ENCODE measurements around the gene PTPRF.

The PTPRF gene

GRCh38 chr1:43592051-43592665 is 61.5 kb downstream of the PTPRF start:
- H3K4me3 ChIP-seq (ENCODE audit: low read depth, low read length), result no peak overlapping the region
- no peak overlapping the region for H3K9ac ChIP-seq (ENCODE audit: low read depth, low read length)
- H3K9me3 ChIP-seq (ENCODE audit: control insufficient read depth, insufficient read depth, low read length), result no peaks in the 10 kb centered on the region
- H3K36me3 ChIP-seq (ENCODE audit: control insufficient read depth, insufficient read depth, low read length), result peaks cover 45% of the 10 kb centered on the region
- H3K4me1 ChIP-seq (ENCODE audit: control insufficient read depth, insufficient read depth, low read length), result no peaks in the 10 kb centered on the region
- no peaks in the 10 kb centered on the region for H3K27me3 ChIP-seq (ENCODE audit: control insufficient read depth, insufficient read depth, low read length)

GRCh38 chr1:43592974-43593683 is 62.4 kb downstream of the PTPRF start:
- peaks cover 50% of the 10 kb centered on the region for H3K36me3 ChIP-seq (ENCODE audit: control insufficient read depth, insufficient read depth, low read length)
- no peaks in the 10 kb centered on the region for H3K9me3 ChIP-seq (ENCODE audit: control insufficient read depth, insufficient read depth, low read length)
- H3K27me3 ChIP-seq (ENCODE audit: control insufficient read depth, insufficient read depth, low read length), result no peaks in the 10 kb centered on the region
- H3K4me1 ChIP-seq (ENCODE audit: control insufficient read depth, insufficient read depth, low read length), result no peaks in the 10 kb centered on the region
- no peak overlapping the region for H3K9ac ChIP-seq (ENCODE audit: low read depth, low read length)
- H3K4me3 ChIP-seq (ENCODE audit: low read depth, low read length), result no peak overlapping the region

GRCh38 chr1:43596579-43596978 is 65.9 kb downstream of the PTPRF start:
- no peaks in the 10 kb centered on the region for H3K9me3 ChIP-seq (ENCODE audit: control insufficient read depth, insufficient read depth, low read length)
- no peak overlapping the region for H3K9ac ChIP-seq (ENCODE audit: low read depth, low read length)
- H3K36me3 ChIP-seq (ENCODE audit: control insufficient read depth, insufficient read depth, low read length), result peaks cover 58% of the 10 kb centered on the region
- no peaks in the 10 kb centered on the region for H3K27me3 ChIP-seq (ENCODE audit: control insufficient read depth, insufficient read depth, low read length)
- no peaks in the 10 kb centered on the region for H3K4me1 ChIP-seq (ENCODE audit: control insufficient read depth, insufficient read depth, low read length)
- H3K4me3 ChIP-seq (ENCODE audit: low read depth, low read length), result no peak overlapping the region

- H3K4me3 ChIP-seq (ENCODE audit: low read depth, low read length), result no peak overlapping the region
- no peak overlapping the region for H3K9ac ChIP-seq (ENCODE audit: low read depth, low read length)
- H3K9me3 ChIP-seq (ENCODE audit: control insufficient read depth, insufficient read depth, low read length), result no peaks in the 10 kb centered on the region
- H3K36me3 ChIP-seq (ENCODE audit: control insufficient read depth, insufficient read depth, low read length), result peaks cover 56% of the 10 kb centered on the region
- no peaks in the 10 kb centered on the region for H3K27me3 ChIP-seq (ENCODE audit: control insufficient read depth, insufficient read depth, low read length)
- H3K4me1 ChIP-seq (ENCODE audit: control insufficient read depth, insufficient read depth, low read length), result no peaks in the 10 kb centered on the region
These were observed 66.3 kb downstream of the PTPRF start for GRCh38 chr1:43597028-43597427.

- Histone ChIP-seq H3K4me1 (ENCODE audit: control insufficient read depth, insufficient read depth, low read length) (no peaks in the 10 kb centered on the region), H3K36me3 (ENCODE audit: control insufficient read depth, insufficient read depth, low read length) (peaks cover 51% of the 10 kb centered on the region), H3K4me3 (ENCODE audit: low read depth, low read length) (no peak overlapping the region), H3K9me3 (ENCODE audit: control insufficient read depth, insufficient read depth, low read length) (no peaks in the 10 kb centered on the region), H3K9ac (ENCODE audit: low read depth, low read length) (no peak overlapping the region), H3K27me3 (ENCODE audit: control insufficient read depth, insufficient read depth, low read length) (no peaks in the 10 kb centered on the region)
These were observed 67.0 kb downstream of the PTPRF start for GRCh38 chr1:43597721-43598120.

- H3K9ac ChIP-seq (ENCODE audit: low read depth, low read length), result no peak overlapping the region
- H3K9me3 ChIP-seq (ENCODE audit: control insufficient read depth, insufficient read depth, low read length), result no peaks in the 10 kb centered on the region
- H3K4me1 ChIP-seq (ENCODE audit: control insufficient read depth, insufficient read depth, low read length), result no peaks in the 10 kb centered on the region
- H3K4me3 ChIP-seq (ENCODE audit: low read depth, low read length), result no peak overlapping the region
- peaks cover 49% of the 10 kb centered on the region for H3K36me3 ChIP-seq (ENCODE audit: control insufficient read depth, insufficient read depth, low read length)
- no peaks in the 10 kb centered on the region for H3K27me3 ChIP-seq (ENCODE audit: control insufficient read depth, insufficient read depth, low read length)
These were observed 67.9 kb downstream of the PTPRF start for GRCh38 chr1:43598622-43599021.

GRCh38 chr1:43600033-43601020 is 69.6 kb downstream of the PTPRF start:
- Histone ChIP-seq H3K4me1 (ENCODE audit: control insufficient read depth, insufficient read depth, low read length) (no peaks in the 10 kb centered on the region), H3K9me3 (ENCODE audit: control insufficient read depth, insufficient read depth, low read length) (no peaks in the 10 kb centered on the region), H3K36me3 (ENCODE audit: control insufficient read depth, insufficient read depth, low read length) (peaks cover 63% of the 10 kb centered on the region), H3K4me3 (ENCODE audit: low read depth, low read length) (no peak overlapping the region), H3K27me3 (ENCODE audit: control insufficient read depth, insufficient read depth, low read length) (no peaks in the 10 kb centered on the region), H3K9ac (ENCODE audit: low read depth, low read length) (no peak overlapping the region)

- Histone ChIP-seq H3K36me3 (ENCODE audit: control insufficient read depth, insufficient read depth, low read length) (peaks cover 72% of the 10 kb centered on the region), H3K4me1 (ENCODE audit: control insufficient read depth, insufficient read depth, low read length) (no peaks in the 10 kb centered on the region)
These were observed 72.3 kb downstream of the PTPRF start for GRCh38 chr1:43602990-43603389.

GRCh38 chr1:43604192-43604591 is 73.5 kb downstream of the PTPRF start:
- peaks cover 77% of the 10 kb centered on the region for H3K36me3 ChIP-seq (ENCODE audit: control insufficient read depth, insufficient read depth, low read length)
- H3K4me3 ChIP-seq (ENCODE audit: low read depth, low read length), result no peak overlapping the region
- no peaks in the 10 kb centered on the region for H3K9me3 ChIP-seq (ENCODE audit: control insufficient read depth, insufficient read depth, low read length)
- no peaks in the 10 kb centered on the region for H3K4me1 ChIP-seq (ENCODE audit: control insufficient read depth, insufficient read depth, low read length)
- no peaks in the 10 kb centered on the region for H3K27me3 ChIP-seq (ENCODE audit: control insufficient read depth, insufficient read depth, low read length)
- no peak overlapping the region for H3K9ac ChIP-seq (ENCODE audit: low read depth, low read length)

More at GRCh38 chr1:43602990-43603389, 72.3 kb downstream of the PTPRF start:
- Histone ChIP-seq H3K27me3 (ENCODE audit: control insufficient read depth, insufficient read depth, low read length) (no peaks in the 10 kb centered on the region), H3K9me3 (ENCODE audit: control insufficient read depth, insufficient read depth, low read length) (no peaks in the 10 kb centered on the region), H3K4me3 (ENCODE audit: low read depth, low read length) (no peak overlapping the region), H3K9ac (ENCODE audit: low read depth, low read length) (no peak overlapping the region)

- Histone ChIP-seq H3K36me3 (ENCODE audit: control insufficient read depth, insufficient read depth, low read length) (peaks cover 80% of the 10 kb centered on the region), H3K27me3 (ENCODE audit: control insufficient read depth, insufficient read depth, low read length) (no peaks in the 10 kb centered on the region), H3K9ac (ENCODE audit: low read depth, low read length) (no peak overlapping the region), H3K9me3 (ENCODE audit: control insufficient read depth, insufficient read depth, low read length) (no peaks in the 10 kb centered on the region), H3K4me1 (ENCODE audit: control insufficient read depth, insufficient read depth, low read length) (no peaks in the 10 kb centered on the region), H3K4me3 (ENCODE audit: low read depth, low read length) (no peak overlapping the region)
These were observed 74.5 kb downstream of the PTPRF start for GRCh38 chr1:43605157-43605556.

- Histone ChIP-seq H3K4me1 (ENCODE audit: control insufficient read depth, insufficient read depth, low read length) (no peaks in the 10 kb centered on the region), H3K36me3 (ENCODE audit: control insufficient read depth, insufficient read depth, low read length) (peaks cover 79% of the 10 kb centered on the region), H3K9me3 (ENCODE audit: control insufficient read depth, insufficient read depth, low read length) (no peaks in the 10 kb centered on the region), H3K4me3 (ENCODE audit: low read depth, low read length) (no peak overlapping the region), H3K27me3 (ENCODE audit: control insufficient read depth, insufficient read depth, low read length) (no peaks in the 10 kb centered on the region), H3K9ac (ENCODE audit: low read depth, low read length) (no peak overlapping the region)
These were observed 75.1 kb downstream of the PTPRF start for GRCh38 chr1:43605766-43606165.

Data from iPS-15b (cell line).